ENCODE results near the gene MACROD1.

DNA sequence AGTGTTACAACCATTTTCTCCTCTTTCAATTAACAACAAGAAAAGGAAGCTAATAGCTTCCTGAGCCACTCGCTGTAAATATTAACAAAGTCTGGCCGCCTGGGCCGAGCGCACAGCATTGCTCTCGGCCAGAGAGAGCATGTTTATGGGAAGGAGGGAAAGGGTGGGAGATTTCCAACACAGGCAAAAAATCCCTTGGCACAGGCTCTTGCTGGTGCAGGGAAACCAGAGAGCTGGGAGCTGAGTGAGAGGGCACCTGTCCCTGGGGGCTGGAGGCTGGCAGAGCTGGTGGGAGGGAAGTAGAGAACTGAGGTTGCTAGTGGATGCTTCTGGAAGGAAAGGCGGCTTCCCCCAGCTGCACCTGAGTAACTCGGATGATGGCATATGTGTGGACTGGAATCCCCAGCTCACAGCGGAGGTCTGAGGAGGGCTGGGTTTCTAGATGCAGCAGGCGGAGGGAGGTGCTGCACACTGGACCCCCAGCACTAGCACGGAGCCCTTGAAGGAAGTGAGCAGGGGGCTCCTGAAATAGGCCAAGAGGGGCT is 70.6 kb downstream of the MACROD1 start:
- TF ChIP-seq, protein P1, sequence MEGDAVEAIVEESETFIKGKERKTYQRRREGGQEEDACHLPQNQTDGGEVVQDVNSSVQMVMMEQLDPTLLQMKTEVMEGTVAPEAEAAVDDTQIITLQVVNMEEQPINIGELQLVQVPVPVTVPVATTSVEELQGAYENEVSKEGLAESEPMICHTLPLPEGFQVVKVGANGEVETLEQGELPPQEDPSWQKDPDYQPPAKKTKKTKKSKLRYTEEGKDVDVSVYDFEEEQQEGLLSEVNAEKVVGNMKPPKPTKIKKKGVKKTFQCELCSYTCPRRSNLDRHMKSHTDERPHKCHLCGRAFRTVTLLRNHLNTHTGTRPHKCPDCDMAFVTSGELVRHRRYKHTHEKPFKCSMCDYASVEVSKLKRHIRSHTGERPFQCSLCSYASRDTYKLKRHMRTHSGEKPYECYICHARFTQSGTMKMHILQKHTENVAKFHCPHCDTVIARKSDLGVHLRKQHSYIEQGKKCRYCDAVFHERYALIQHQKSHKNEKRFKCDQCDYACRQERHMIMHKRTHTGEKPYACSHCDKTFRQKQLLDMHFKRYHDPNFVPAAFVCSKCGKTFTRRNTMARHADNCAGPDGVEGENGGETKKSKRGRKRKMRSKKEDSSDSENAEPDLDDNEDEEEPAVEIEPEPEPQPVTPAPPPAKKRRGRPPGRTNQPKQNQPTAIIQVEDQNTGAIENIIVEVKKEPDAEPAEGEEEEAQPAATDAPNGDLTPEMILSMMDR (IDR thresholded peaks at IDR 0.05) = no peak
- TF ChIP-seq, protein P2, sequence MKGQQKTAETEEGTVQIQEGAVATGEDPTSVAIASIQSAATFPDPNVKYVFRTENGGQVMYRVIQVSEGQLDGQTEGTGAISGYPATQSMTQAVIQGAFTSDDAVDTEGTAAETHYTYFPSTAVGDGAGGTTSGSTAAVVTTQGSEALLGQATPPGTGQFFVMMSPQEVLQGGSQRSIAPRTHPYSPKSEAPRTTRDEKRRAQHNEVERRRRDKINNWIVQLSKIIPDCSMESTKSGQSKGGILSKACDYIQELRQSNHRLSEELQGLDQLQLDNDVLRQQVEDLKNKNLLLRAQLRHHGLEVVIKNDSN (CRISPR knock-in tag; IDR thresholded peaks at IDR 0.05) = no peak
- TF ChIP-seq, protein P3, sequence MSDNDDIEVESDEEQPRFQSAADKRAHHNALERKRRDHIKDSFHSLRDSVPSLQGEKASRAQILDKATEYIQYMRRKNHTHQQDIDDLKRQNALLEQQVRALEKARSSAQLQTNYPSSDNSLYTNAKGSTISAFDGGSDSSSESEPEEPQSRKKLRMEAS (CRISPR knock-in tag; IDR thresholded peaks at IDR 0.05) = no peak
- TF ChIP-seq TCF7 (CRISPR knock-in tag; IDR thresholded peaks at IDR 0.05; ENCODE audit: low read depth) (no peak), ELF4 (CRISPR knock-in tag; IDR thresholded peaks at IDR 0.05; ENCODE audit: low read depth) (no peak), ZNF138 (CRISPR knock-in tag; conservative IDR thresholded peaks at IDR 0.05) (no peak), CREM (CRISPR knock-in tag; IDR thresholded peaks at IDR 0.05) (no peak), CREB1 (CRISPR knock-in tag; IDR thresholded peaks at IDR 0.05) (no peak), FOXJ3 (CRISPR knock-in tag; IDR thresholded peaks at IDR 0.05; ENCODE audit: borderline replicate concordance) (no peak), GABPB1 (CRISPR knock-in tag; IDR thresholded peaks at IDR 0.05) (no peak)
- TF ChIP-seq, protein P4, sequence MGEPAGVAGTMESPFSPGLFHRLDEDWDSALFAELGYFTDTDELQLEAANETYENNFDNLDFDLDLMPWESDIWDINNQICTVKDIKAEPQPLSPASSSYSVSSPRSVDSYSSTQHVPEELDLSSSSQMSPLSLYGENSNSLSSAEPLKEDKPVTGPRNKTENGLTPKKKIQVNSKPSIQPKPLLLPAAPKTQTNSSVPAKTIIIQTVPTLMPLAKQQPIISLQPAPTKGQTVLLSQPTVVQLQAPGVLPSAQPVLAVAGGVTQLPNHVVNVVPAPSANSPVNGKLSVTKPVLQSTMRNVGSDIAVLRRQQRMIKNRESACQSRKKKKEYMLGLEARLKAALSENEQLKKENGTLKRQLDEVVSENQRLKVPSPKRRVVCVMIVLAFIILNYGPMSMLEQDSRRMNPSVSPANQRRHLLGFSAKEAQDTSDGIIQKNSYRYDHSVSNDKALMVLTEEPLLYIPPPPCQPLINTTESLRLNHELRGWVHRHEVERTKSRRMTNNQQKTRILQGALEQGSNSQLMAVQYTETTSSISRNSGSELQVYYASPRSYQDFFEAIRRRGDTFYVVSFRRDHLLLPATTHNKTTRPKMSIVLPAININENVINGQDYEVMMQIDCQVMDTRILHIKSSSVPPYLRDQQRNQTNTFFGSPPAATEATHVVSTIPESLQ (CRISPR knock-in tag; IDR thresholded peaks at IDR 0.05) = no peak
- TF ChIP-seq, protein P5, sequence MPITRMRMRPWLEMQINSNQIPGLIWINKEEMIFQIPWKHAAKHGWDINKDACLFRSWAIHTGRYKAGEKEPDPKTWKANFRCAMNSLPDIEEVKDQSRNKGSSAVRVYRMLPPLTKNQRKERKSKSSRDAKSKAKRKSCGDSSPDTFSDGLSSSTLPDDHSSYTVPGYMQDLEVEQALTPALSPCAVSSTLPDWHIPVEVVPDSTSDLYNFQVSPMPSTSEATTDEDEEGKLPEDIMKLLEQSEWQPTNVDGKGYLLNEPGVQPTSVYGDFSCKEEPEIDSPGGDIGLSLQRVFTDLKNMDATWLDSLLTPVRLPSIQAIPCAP (CRISPR knock-in tag; IDR thresholded peaks at IDR 0.05) = no peak
- TF ChIP-seq, protein P6, sequence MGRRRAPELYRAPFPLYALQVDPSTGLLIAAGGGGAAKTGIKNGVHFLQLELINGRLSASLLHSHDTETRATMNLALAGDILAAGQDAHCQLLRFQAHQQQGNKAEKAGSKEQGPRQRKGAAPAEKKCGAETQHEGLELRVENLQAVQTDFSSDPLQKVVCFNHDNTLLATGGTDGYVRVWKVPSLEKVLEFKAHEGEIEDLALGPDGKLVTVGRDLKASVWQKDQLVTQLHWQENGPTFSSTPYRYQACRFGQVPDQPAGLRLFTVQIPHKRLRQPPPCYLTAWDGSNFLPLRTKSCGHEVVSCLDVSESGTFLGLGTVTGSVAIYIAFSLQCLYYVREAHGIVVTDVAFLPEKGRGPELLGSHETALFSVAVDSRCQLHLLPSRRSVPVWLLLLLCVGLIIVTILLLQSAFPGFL (CRISPR knock-in tag; IDR thresholded peaks at IDR 0.05; ENCODE audit: borderline replicate concordance) = no peak

Measured in WTC11 (cell line).